ENCODE data around the gene RNF157. TPM values are rescaled to one million over a fixed set of nuclear protein-coding genes. Genes with fewer than 3 reads are reported as not detected.

The RNF157 gene
- total RNA-seq, 6 donors from 2014 or later, result 1.1 to 14.7 (median 2.5) TPM

- Histone ChIP-seq H3K36me3 (no peaks in the 10 kb centered on the region), H3K4me1 (no peaks in the 10 kb centered on the region), H3K9me3 (no peaks in the 10 kb centered on the region), H3K4me3 (no peak overlapping the region), H3K27me3 (no peaks in the 10 kb centered on the region), H3K27ac (no peak overlapping the region)
- DNase-seq (peak in 1 of 2 donors; percentile 40), ATAC-seq (ENCODE audit: low FRiP score in 2 of 2) (no peak)
- TF ChIP-seq POLR2AphosphoS5 (IDR thresholded peaks at IDR 0.05) (no peak), EP300 (IDR thresholded peaks at IDR 0.05) (no peak), CTCF (IDR thresholded peaks at IDR 0.05) (no peak), POLR2A (IDR thresholded peaks at IDR 0.05) (no peak)
- WGBS, 2 donors, result 82 to 85% methylated on average over 20 of the region's 20 CpGs
Observed at GRCh38 chr17:76161619-76162266, 78.5 kb downstream of the RNF157 start.

GRCh38 chr17:76160896-76161528 lies 79.3 kb downstream of the RNF157 start:
- H3K36me3 ChIP-seq, result no peaks in the 10 kb centered on the region

DNA sequence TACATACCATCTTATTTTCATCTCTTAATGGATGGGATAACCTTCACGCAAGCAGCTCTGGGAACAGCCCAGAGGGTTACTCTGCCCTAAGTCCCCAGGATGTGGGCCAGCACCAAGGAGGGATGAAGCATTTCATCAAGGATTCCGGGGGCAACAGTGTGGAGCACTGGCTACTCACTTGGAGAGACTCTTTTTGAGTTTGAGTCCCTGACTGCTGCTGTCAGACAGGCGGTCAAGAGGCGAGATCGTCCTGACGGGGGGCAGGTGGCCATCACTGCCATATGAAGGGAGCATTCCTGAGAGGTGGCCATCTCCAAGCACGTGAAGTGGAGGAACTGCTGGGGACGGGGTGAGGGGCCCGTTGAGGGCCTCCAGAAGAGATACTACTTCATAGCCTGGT lies 81.1 kb downstream of the RNF157 start:
- Histone ChIP-seq H3K4me1 (no peaks in the 10 kb centered on the region), H3K4me3 (no peak overlapping the region), H3K36me3 (no peaks in the 10 kb centered on the region), H3K27ac (no peak overlapping the region), H3K27me3 (no peaks in the 10 kb centered on the region), H3K9me3 (no peaks in the 10 kb centered on the region)
- no peak for TF ChIP-seq EP300 (IDR thresholded peaks at IDR 0.05)
- TF ChIP-seq POLR2AphosphoS5 (IDR thresholded peaks at IDR 0.05), result no peak
- no peak for TF ChIP-seq POLR2A (IDR thresholded peaks at IDR 0.05)
- no peak for TF ChIP-seq CTCF (IDR thresholded peaks at IDR 0.05)
- no peak for DNase-seq
- 90 to 96% methylated on average over 9 of the region's 9 CpGs for WGBS, 2 donors
- ATAC-seq (ENCODE audit: low FRiP score in 2 of 2), result no peak

More at GRCh38 chr17:76160896-76161528, 79.3 kb downstream of the RNF157 start:
- H3K9me3 ChIP-seq, result no peaks in the 10 kb centered on the region
- TF ChIP-seq CTCF (IDR thresholded peaks at IDR 0.05) (no peak), POLR2AphosphoS5 (IDR thresholded peaks at IDR 0.05) (no peak), POLR2A (IDR thresholded peaks at IDR 0.05) (no peak), EP300 (IDR thresholded peaks at IDR 0.05) (no peak)
- H3K27ac ChIP-seq, result no peak overlapping the region
- H3K27me3 ChIP-seq, result no peaks in the 10 kb centered on the region
- ATAC-seq (ENCODE audit: low FRiP score in 2 of 2), result no peak
- no peak for DNase-seq
- no peaks in the 10 kb centered on the region for H3K4me1 ChIP-seq
- H3K4me3 ChIP-seq, result no peak overlapping the region
- WGBS, 2 donors, result 76 to 81% methylated on average over 8 of the region's 8 CpGs

DNA sequence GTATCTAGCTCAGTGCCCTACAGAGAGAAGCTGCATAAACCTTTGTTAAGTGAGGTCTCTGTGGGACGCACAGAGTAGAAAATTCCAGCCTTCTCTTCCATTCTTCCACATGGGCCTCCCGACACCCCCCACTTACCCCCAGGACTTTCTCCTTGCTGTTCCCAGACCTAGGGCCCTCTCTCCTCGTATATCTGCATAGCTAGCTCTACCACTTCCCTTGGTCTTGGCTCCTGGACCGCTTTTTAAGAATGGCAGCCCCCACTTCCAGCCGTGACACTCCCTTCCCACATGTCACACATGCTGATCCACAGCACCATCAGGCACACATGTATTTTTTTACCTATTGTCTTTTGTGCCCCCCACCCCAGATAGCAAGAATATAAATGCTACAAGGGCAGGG lies 82.5 kb downstream of the RNF157 start:
- 84 to 93% methylated on average over 5 of the region's 5 CpGs for WGBS, 2 donors
- no peak for TF ChIP-seq EP300 (IDR thresholded peaks at IDR 0.05)
- TF ChIP-seq POLR2A (IDR thresholded peaks at IDR 0.05), result no peak
- TF ChIP-seq CTCF (IDR thresholded peaks at IDR 0.05), result no peak
- no peak for TF ChIP-seq POLR2AphosphoS5 (IDR thresholded peaks at IDR 0.05)
- Histone ChIP-seq H3K9me3 (no peaks in the 10 kb centered on the region), H3K4me3 (no peak overlapping the region), H3K4me1 (no peaks in the 10 kb centered on the region), H3K27me3 (no peaks in the 10 kb centered on the region), H3K27ac (no peak overlapping the region), H3K36me3 (no peaks in the 10 kb centered on the region)
- ATAC-seq (ENCODE audit: low FRiP score in 2 of 2) (no peak), DNase-seq (no peak)

DNA sequence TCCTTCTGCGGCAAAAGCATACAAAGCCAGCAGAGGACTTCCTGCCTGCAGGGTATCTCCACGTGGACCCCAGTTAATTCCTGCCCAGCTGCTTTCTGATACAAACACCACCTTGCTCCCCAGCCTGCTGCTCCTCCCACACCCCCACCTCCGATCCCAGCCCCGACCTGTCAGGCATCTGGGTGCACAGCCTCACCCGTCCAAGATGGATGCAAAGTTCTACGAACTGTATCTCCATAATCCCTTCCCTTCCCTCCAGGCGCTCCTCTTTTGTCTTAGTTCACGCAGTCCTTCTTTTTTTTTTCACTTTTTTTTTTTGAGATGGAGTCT lies 83.7 kb downstream of the RNF157 start:
- H3K27ac ChIP-seq, result no peak overlapping the region
- ATAC-seq (ENCODE audit: low FRiP score in 2 of 2) (no peak), DNase-seq (no peak)
- 84 to 88% methylated on average over 7 to 8 of the region's 8 CpGs for WGBS, 2 donors
- no peaks in the 10 kb centered on the region for H3K27me3 ChIP-seq
- TF ChIP-seq POLR2A (IDR thresholded peaks at IDR 0.05) (no peak), EP300 (IDR thresholded peaks at IDR 0.05) (no peak), CTCF (IDR thresholded peaks at IDR 0.05) (no peak), POLR2AphosphoS5 (IDR thresholded peaks at IDR 0.05) (no peak)
- H3K9me3 ChIP-seq, result no peaks in the 10 kb centered on the region
- H3K4me1 ChIP-seq, result no peaks in the 10 kb centered on the region
- no peak overlapping the region for H3K4me3 ChIP-seq
- H3K36me3 ChIP-seq, result no peaks in the 10 kb centered on the region
